Measurements from ENCODE around the gene SERINC2. TPM values are rescaled to one million over a fixed set of nuclear protein-coding genes. Genes with fewer than 3 reads are reported as not detected.

SERINC2 gene
- total RNA-seq, 2 experiments from 2014 or later = 0.29 TPM; not detected in 1

DNA sequence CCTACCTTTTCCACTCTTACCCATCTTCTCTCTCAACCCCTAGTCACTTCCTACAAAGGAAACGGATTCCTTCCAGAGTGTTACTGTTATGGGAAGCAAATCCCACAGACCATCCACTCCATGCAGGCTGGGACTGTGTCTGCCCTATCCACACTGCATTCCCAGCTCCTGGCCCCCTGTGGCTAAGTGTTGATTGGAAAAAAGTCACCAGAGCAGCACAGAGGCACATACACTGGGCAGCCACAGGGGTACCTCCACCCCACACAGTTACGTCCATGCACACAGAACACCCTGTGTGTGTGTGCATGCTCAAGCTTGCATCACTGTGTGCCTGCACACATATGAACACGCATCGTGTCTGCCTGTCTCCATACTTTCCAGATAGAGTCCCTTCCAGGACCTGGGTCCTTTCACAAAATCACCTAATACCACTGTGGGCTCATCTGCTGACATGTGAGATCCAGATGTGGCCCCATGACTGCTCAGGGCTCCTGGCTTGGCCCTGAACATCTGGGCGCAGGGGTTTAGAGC, 4.2 kb upstream of the SERINC2 start:
- CTCF ChIA-PET = interaction anchor here (3.0 kb wide), 1 partner anchor 14 kb away, joined by 11 read pairs; no protein-coding TSS in a partner anchor

DNA sequence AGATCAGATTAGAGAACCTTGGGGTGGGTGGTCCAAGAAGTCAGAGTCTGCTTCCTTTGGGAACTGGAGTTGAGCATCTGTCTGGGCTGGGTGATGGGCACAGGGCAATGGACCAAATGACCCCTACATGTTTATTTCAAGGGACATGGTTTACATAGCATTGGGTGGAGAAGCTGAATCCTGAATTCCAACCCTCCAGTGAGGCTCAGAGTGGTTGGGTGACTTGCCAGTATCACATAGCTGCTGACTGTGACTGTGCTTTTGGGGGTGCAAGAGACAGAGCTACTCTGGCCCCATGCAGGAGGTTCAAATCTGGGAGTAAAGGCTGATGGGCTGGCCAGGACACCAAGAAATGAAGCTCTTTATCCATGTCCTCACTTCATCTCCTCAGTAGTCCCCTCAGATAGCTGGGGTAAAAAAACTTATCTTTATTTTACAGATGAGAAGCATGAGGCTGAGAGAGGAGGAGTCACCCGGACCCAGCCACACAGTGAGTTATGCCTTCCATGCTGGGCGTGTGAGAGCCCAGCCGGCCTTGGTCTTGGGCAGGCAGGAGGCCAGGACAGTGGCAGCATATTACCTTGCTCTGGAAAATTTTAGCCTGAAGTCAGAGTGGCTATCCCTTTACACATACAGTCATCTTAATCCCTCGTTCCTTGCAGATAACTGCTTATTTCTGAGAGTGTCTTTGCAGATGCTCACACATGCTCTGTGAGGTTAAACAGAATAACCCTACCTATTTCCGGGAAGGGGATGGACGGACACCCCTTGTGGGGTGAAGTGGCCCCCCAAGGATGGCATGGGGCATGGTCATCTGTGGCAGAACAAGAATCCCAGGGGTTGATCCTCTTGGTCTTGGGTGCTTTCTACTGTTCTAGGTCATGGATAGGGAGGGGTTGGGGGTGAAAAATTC, 2.8 kb upstream of the SERINC2 start:
- ChIA-PET POLR2A (no interaction called here), CTCF (interaction anchor here (3.0 kb wide), 1 partner anchor 15 kb away, joined by 11 read pairs; no protein-coding TSS in a partner anchor)

More for the DNA sequence above, 4.2 kb upstream of the SERINC2 start:
- POLR2A ChIA-PET = interaction anchor here (0.6 kb wide), 1 partner anchor 39 kb away, joined by 6 read pairs; no protein-coding TSS in a partner anchor

DNA sequence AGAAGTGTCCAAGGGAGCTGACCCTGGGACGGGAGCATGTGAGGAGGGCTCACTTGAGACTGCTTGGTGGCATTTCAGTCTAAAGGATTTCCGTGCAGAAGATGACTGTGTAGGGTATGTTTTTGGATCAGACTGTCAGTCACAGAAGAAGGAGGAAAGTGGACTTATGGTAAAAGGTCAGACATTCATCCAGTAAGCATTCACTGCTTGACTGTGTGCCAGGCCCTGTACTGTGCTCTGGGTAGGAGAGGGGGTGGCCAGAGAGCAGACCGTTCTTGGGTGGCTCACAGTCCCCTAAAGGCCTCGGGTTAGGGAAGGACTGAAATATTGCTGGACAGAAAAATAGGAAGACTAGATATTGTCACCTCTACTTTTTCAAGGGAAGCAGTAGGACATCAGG, 2.1 kb upstream of the SERINC2 start:
- POLR2A ChIA-PET = no interaction called here
- CTCF ChIA-PET = interaction anchor here (3.0 kb wide), 1 partner anchor 16 kb away, joined by 11 read pairs; no protein-coding TSS in a partner anchor

DNA sequence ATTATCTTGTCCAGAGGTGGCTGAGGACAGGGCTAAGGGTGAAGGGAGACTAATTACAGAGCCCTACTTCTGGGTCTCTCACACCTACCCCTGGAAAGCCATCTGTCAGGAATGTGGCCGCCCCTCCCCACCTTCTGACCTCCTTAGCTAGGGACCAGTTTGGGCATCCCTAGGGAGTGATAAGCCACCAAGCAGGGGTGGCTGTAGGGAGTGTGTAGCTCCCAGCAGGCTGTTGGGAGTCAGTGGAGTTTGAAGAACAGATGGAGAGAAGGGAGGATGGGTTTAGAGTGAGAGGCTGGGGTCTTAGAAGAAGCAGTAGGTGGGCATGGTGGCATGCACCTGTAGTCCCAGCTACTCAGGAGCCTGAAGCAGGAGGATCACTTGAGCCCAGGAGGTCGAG, 808 bp upstream of the SERINC2 start:
- ChIA-PET POLR2A (no interaction called here), CTCF (interaction anchor here (0.8 kb wide), 1 partner anchor 377 kb away, joined by 3 read pairs; no protein-coding TSS in a partner anchor)

DNA sequence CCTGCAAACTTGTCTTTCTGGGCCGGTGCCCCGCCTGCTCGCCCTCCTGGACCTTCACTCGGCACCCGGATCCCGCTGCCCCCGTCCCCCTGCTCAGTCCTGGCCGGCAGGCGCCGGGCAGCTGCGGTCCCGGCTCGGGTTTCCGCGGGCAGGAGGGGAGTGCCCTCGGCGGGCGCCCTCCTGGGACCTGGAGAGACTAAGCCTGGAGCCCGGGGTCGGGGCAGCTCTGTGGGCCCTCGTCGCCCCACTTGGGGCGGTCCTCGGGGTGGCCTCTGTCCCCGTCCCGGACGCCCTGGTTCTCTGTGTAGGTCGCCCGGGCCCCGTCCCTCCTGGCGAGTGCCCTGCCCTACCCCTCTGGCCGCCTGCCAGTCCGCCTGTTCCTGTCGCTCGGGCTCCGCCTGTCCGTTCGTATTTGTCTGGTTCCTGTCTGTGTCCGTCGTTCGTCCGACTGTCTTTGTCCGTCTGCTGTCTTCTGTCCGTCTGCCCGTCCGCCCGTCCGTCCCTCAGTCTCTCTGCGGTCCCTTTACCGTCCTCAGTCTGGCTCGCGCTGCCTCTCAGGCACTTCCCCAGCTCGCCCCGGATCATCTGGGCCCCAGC, 490 bp downstream of the SERINC2 start:
- ChIA-PET CTCF (interaction anchor here (0.6 to 2.1 kb wide), 3 partner anchors 9 to 1160 kb away, joined by 4 to 7 read pairs (median 4); no protein-coding TSS in a partner anchor), POLR2A (no interaction called here)

DNA sequence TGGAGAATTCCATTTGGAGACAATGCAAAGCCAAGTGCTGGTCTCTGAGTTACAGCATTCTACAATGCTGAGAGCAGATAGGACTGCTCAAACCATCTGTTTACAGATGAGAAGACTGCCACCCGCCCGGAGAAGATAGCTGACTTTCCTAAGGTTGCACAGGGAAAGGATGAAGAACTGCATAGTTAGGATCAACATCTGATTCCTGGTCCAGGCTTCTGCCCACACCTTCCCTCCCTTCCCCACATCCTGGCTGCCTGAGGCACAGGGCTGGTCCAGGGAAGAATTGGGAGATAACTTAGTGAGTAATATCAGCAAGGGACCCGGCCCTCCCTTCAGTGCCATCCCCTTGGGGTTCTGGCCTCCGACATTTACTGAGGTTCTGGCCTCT, 2.0 kb downstream of the SERINC2 start:
- CTCF ChIA-PET = interaction anchor here (1.2 to 2.1 kb wide), 2 partner anchors 8 to 20 kb away, joined by 4 to 7 read pairs; no protein-coding TSS in a partner anchor
- POLR2A ChIA-PET = no interaction called here

DNA sequence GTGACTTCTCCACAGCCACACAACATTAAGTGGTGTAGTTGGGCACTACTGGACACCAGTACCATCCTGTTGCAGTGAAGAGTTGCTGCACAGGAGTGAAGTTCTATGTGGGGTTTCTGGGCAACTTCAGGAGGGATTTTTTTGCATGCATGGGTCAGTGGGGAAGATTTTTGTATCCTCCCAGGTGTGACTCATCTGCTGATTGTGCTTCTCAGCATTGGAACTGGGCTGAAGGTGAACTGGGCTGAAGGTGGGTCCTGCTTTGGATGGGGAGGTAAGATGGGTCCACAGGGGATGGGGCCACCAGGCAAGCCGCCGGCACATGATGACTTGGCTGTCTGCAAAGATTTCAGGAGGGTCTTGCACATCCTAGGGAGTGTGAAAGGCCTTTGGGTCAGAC, 2.6 kb downstream of the SERINC2 start:
- ChIA-PET POLR2A (no interaction called here), CTCF (no interaction called here)

DNA sequence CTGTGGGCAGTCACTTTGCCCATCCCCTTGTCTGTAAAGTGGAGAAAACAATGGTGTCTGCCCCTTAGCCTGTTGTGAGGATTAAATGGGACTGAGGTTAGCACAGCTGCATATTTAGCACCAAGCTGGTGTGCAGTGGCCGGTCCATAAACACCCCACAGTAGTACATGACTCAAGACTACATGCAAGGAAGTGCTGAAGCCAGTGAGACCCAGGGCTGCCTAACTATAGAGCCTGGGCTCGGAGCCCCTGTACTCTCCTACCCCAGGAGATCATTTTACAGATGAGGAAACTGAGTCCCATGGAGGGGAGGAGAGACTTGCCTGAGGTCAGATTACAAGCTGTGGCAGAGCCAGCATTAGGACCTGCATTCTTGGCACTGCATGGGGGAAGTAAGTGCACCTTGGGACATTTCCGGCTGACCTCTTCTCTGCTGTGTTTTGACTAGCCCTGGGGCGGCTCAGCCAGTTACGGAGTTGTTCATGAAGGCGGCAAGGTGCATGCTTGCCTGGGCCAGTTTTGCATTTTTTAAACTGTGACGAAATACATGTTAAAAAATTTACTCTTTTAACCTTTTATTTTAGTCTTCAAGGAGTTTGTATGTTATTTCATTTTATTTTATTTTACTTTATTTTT, 3.2 kb downstream of the SERINC2 start:
- POLR2A ChIA-PET = no interaction called here
- CTCF ChIA-PET = no interaction called here

DNA sequence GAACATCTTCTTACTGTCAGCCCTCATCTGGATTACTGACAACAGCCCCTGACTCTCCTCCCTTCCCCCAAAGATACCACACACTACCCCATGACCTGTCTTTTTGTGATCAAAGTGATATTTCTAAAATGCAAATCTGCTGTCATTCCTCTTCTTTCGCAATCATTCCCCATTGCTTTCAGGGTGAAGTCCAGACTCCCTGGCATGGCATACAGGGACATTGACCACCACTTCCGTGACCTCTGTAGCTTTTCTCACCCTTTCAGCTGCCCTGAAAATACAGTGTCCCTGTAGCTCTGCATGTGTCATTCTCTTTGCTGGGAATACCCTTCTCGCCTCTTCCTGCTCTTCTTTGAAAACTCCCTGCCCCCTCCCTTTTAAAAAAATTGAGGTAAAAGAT, 4.1 kb downstream of the SERINC2 start:
- ChIA-PET CTCF (no interaction called here), POLR2A (no interaction called here)

DNA sequence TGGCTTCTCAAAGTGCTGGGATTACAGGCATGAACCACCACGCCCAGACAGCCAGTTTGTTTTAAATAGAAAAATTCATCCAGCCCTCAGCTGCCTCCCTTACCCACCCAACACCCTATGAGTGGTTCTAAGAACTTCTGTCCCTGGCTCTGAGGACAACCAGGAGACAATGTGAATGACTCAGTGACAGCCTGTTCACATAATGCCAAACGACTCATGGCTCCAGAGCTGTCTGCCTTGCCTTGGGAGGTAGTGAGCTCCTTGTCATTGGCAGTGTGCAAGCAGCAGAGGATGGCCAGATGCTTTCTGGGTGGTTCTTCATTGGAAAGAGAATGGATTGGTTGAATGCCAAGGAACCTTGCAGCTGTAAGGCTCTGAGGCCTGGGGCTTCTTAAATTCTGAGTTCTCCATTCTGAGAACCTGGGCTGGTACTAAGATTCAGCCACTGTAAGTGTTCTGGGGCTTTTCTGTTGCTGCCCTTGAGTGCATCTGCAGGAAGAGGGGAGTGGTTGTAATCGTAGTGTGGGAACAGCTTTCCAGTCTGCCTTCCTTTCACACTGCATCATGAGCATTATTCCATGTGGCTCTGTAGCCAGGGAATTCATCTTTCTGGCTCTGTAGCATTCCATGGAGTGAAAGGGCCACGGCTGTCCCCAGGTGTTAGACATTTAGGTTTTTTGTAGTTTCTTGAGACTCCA, 5.8 kb downstream of the SERINC2 start:
- ChIA-PET POLR2A (no interaction called here), CTCF (interaction anchor here (0.9 to 3.4 kb wide), 2 partner anchors 22 to 24 kb away, joined by 3 to 16 read pairs; no protein-coding TSS in a partner anchor)

DNA sequence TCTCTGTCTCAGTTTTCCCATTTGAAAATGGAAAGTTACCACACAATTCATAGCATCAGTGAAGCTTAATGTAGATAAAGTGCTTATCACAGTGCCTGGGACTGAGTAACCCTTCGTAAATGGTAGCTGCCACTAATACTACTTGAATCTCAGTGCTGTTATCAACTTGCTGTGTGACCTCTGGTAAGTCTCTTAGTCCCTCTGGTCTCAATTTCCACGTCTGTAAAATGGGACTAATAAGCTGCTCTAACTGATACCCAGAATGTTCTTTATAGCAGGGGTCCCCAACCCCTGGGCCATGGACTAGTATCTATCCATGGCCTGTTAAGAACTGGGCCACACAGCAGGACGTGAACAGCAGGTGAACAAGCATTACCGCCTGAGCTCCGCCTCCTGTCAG, 7.7 kb downstream of the SERINC2 start:
- POLR2A ChIA-PET = no interaction called here
- CTCF ChIA-PET = interaction anchor here (3.4 to 3.5 kb wide), 2 partner anchors 11 to 26 kb away, joined by 11 to 16 read pairs; no protein-coding TSS in a partner anchor

DNA sequence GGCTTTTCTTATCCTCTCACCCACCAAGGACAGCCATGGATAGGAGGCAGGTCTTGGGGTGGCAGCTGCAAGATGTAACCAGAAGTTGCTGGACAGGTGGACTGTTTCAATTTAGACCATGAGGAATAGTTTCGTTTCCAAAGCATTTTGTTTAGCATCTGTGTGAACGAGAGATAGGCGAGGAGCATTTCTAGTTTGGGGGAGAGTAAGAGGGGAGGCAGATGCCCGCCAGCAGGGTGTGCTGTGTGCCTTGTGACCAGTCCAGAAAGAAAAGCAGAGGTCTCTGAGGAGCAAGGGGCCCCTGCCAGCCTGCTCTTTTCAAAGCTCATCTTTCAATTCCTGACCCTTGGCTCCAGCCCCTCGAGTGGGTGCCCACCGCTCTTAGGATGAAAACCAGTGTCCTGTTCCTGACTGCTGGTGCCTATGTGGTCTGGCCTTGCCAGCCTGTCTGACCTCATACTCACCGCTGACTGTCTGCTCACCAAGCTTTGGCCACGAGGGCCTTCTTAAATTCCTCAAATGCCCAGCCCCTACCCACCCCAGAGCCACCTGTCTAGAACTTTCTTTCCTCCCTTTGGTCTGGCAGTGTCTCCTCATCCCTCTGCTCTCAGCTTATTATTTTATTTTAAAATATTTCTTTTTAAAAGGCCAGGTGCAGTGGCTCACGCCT, 8.5 kb downstream of the SERINC2 start:
- ChIA-PET POLR2A (interaction anchor here (0.9 kb wide), 1 partner anchor 127 kb away, joined by 4 read pairs; no protein-coding TSS in a partner anchor), CTCF (interaction anchor here (0.8 to 3.5 kb wide), 8 partner anchors 8 to 244 kb away, joined by 3 to 16 read pairs (median 6); partner anchors contain the start of gene SERINC2)

DNA sequence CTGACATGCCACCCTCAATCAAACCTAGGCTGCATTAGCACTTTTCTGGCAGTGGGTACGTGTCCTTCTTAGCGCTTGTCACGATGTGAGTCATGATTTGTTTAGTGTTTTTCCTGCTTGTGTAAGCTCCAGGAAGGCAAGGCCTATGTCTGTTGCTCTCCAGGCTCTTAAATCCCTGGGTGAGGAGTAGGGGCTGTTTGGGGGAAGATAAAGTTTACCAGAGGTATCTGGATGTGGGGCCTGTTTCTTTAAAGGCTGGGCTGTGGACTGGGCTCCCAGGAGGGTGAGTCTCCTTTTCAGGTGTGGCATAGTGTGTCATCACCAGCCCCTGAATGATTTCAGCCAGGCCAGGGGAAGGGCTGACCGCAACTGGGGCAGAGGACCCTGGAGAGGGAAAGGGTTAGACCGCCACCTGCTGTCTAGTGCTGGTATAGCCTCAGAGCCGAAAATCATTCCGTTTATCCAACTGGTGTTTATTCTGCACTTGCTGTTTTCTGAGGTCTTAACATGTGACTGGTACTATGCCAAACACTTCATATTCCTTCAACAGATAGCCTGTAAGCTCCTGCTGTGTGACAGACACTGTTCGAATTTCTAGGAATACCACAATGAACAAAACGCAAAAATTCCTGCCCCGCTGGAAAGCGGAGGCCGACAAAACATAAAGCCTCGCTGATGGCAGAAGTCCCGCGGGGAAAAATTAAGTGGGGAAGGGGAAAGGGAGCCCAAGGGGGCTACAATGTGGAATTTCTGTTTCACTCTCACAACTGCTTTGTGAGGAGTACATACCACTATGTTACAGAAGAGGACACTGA, 9.7 kb downstream of the SERINC2 start:
- POLR2A ChIA-PET = no interaction called here
- CTCF ChIA-PET = interaction anchor here (0.6 to 3.5 kb wide), 8 partner anchors 9 to 245 kb away, joined by 3 to 12 read pairs (median 4); partner anchors contain the start of gene SERINC2

DNA sequence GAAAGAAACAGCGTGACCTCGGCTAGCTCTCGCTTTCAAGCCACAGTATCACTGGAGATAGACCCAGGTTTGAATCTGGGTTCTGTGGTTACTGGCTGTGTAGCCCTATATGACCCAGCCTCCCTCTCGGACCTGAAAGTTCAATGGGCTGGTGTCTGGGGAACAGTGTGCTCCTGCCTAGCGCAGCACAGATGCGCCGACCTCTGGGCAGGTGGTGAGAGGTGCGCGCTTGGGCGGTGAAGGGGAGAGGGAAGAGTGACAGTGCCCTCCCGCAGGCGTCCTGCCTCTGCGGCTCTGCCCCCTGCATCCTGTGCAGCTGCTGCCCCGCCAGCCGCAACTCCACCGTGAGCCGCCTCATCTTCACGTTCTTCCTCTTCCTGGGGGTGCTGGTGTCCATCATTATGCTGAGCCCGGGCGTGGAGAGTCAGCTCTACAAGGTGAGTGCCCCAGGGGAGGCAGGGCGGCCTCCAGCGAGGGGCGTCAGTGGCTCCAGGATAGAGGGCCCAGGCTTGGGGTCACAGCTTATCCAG, 10.5 kb downstream of the SERINC2 start:
- POLR2A ChIA-PET = no interaction called here
- CTCF ChIA-PET = interaction anchor here (0.6 to 3.5 kb wide), 4 partner anchors 8 to 176 kb away, joined by 4 to 12 read pairs (median 9); partner anchors contain the start of gene SERINC2

DNA sequence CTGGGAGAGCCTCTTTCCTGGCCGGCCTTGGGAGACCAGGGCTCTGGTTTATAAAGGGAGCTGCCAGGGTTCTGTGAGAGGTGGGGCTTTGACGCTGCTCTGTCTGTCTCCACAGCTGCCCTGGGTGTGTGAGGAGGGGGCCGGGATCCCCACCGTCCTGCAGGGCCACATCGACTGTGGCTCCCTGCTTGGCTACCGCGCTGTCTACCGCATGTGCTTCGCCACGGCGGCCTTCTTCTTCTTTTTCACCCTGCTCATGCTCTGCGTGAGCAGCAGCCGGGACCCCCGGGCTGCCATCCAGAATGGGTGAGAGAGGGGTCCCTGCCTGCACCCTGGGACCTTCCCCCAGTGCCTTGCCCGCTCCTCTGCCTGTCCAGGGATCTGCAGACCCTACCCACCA, 11.6 kb downstream of the SERINC2 start:
- ChIA-PET CTCF (no interaction called here), POLR2A (no interaction called here)

DNA sequence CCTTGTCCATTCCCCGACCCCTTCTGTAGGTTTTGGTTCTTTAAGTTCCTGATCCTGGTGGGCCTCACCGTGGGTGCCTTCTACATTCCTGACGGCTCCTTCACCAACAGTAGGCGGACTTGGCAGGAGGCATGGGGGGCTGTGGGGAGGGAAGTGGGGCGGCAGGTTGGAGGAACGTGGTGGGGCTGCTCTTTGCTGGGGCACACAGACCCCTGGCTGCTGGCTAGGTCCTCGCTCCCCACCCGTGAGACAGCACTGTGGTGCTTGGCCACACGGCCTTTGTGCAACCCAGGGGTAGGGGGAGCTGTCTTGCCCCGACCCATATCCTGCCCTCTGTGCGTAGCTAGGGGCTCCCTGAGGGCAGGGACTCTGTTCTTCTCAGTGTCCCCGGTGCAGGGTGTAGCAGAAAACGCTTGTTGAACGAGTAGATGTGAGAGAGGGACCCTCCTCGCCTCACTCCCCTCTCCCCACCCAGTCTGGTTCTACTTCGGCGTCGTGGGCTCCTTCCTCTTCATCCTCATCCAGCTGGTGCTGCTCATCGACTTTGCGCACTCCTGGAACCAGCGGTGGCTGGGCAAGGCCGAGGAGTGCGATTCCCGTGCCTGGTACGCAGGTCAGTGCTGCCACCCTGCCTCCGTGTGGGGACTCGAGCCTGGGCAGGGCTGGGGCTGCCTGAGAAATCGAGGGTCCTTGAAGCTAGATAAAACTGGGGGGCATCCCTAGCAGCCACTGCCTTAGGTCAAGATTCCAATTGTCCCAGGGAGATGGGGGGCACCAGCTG, 12.5 kb downstream of the SERINC2 start:
- CTCF ChIA-PET = interaction anchor here (0.6 to 1.0 kb wide), 2 partner anchors 123 to 392 kb away, joined by 3 to 4 read pairs; no protein-coding TSS in a partner anchor
- POLR2A ChIA-PET = no interaction called here
